ENCODE data around the gene MYO15B. TPM values are rescaled to one million over a fixed set of nuclear protein-coding genes. Genes with fewer than 3 reads are reported as not detected.

The MYO15B gene
- total and polyA plus RNA-seq, 2 of the 13 experiments (the other 11 are each of a cell fraction or from before 2014, with no cell fraction given): 2.8 to 8.1 TPM

- no peak for TF ChIP-seq ZBTB40 (IDR thresholded peaks at IDR 0.05)
- TF ChIP-seq ZBTB40 (CRISPR knock-in tag; IDR thresholded peaks at IDR 0.05): peak; percentile 28; the same call in 1 of the 2 replicates
- TF ChIP-seq AGO2 (optimal IDR thresholded peaks at IDR 0.05; ENCODE audit: low read depth, low read length): peak; percentile 69
- no peak for TF ChIP-seq TRIM24 (CRISPR knock-in tag; IDR thresholded peaks at IDR 0.05)
- TF ChIP-seq ZNF263 (CRISPR knock-in tag; IDR thresholded peaks at IDR 0.05): peak; percentile 83
- peak; percentile 50 for TF ChIP-seq TAF15 (IDR thresholded peaks at IDR 0.05; ENCODE audit: low read depth, low read length, poor library complexity, severe bottlenecking)
- TF ChIP-seq SOX13 (IDR thresholded peaks at IDR 0.05): no peak
- TF ChIP-seq SOX13 (CRISPR knock-in tag; conservative IDR thresholded peaks at IDR 0.05 in 1 of 2, IDR thresholded peaks at IDR 0.05 in 1 of 2): no peak
- no peak for TF ChIP-seq ZFP82 (CRISPR knock-in tag; IDR thresholded peaks at IDR 0.05; ENCODE audit: borderline replicate concordance)
Observed at GRCh38 chr17:75572713-75573539, 14.7 kb upstream of the MYO15B start (continued).

Data from HepG2 (cell line).